Esophagus muscularis mucosa (tissue), 3 donors: ENCODE measurements around the gene TUT4.

ENCODE experiments used
- POLR2A ChIP-seq: fragments of 450-650 bp; IDR thresholded peaks from one replicate; pipeline ENCODE4 v1.6.1; 2017; ENCODE audit warnings: antibody characterized with exemption, moderate library complexity, mild to moderate bottlenecking, low read depth
- TF ChIP-seq, protein P1 (sequence below), 3 experiments: fragments of 200-600 bp in 2 of 3; fragments of 450-650 bp in 1 of 3; sonication (generic) in 2 of 3; IDR thresholded peaks; one replicate each; pipeline ENCODE4 v1.5.1; 2017 to 2019; ENCODE audit warnings: antibody characterized with exemption in 3 of 3, mild to moderate bottlenecking in 2 of 3, moderate library complexity in 1 of 3

DNA sequence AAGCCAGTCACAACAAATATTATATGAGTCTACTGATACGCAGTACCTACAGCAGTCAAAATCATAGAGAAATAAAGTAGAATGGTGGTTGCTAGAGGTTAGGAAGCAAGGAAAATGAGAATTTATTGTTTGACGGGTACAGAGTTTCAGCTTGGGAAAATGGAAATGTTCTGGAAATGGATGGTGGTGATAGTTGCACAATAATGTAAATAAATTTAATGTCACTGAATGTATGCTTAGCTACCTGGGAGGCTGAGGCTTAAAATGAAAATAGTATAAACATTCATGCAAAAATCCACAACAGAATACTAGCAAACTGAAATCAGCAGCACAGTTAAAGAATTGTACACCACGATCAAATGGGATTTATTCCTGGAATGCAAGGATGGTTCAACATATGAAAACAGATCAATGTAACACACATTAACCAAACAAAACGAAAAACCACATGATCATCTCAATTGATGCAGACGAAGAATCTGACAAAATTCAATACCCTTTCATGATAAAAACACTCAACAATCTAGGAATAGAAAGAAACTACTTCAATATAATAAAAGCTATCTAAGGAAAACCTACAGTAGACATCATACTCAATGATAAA is 10.7 kb downstream of the TUT4 start:
- TF ChIP-seq, protein P1, sequence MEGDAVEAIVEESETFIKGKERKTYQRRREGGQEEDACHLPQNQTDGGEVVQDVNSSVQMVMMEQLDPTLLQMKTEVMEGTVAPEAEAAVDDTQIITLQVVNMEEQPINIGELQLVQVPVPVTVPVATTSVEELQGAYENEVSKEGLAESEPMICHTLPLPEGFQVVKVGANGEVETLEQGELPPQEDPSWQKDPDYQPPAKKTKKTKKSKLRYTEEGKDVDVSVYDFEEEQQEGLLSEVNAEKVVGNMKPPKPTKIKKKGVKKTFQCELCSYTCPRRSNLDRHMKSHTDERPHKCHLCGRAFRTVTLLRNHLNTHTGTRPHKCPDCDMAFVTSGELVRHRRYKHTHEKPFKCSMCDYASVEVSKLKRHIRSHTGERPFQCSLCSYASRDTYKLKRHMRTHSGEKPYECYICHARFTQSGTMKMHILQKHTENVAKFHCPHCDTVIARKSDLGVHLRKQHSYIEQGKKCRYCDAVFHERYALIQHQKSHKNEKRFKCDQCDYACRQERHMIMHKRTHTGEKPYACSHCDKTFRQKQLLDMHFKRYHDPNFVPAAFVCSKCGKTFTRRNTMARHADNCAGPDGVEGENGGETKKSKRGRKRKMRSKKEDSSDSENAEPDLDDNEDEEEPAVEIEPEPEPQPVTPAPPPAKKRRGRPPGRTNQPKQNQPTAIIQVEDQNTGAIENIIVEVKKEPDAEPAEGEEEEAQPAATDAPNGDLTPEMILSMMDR (IDR thresholded peaks at IDR 0.05): no peak
- TF ChIP-seq POLR2A: no peak
